ENCODE results near the gene OR2AE1. TPM values are rescaled to one million over a fixed set of nuclear protein-coding genes. Genes with fewer than 3 reads are reported as not detected.

Gene OR2AE1, protein sequence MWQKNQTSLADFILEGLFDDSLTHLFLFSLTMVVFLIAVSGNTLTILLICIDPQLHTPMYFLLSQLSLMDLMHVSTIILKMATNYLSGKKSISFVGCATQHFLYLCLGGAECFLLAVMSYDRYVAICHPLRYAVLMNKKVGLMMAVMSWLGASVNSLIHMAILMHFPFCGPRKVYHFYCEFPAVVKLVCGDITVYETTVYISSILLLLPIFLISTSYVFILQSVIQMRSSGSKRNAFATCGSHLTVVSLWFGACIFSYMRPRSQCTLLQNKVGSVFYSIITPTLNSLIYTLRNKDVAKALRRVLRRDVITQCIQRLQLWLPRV
- not detected in 5 replicates for total RNA-seq (2022; extraction: Qiagen RNA extraction)

DNA sequence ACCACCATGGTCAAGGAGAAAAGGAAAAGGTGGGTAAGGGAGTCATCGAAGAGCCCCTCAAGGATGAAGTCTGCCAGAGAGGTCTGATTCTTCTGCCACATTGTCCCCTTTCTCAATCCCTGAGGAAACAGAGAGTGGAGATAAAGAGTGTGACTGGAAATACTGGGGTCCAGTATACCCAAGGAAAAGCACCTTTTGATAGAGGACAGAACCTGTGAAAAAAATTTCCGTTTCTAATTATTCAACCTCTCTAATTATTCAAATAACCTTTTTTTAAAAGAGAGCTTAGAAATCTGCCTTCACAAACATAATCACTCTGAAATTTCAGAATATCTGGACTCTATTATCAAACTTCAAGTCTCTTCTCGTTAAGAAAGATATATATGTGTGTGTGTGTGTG is at the start of gene OR2AE1:
Gene OR2AE1 (minus strand): TSS at position 101 of the 400 bp plus-strand sequence. CDS start 0 bp downstream, at position 101.

DNA sequence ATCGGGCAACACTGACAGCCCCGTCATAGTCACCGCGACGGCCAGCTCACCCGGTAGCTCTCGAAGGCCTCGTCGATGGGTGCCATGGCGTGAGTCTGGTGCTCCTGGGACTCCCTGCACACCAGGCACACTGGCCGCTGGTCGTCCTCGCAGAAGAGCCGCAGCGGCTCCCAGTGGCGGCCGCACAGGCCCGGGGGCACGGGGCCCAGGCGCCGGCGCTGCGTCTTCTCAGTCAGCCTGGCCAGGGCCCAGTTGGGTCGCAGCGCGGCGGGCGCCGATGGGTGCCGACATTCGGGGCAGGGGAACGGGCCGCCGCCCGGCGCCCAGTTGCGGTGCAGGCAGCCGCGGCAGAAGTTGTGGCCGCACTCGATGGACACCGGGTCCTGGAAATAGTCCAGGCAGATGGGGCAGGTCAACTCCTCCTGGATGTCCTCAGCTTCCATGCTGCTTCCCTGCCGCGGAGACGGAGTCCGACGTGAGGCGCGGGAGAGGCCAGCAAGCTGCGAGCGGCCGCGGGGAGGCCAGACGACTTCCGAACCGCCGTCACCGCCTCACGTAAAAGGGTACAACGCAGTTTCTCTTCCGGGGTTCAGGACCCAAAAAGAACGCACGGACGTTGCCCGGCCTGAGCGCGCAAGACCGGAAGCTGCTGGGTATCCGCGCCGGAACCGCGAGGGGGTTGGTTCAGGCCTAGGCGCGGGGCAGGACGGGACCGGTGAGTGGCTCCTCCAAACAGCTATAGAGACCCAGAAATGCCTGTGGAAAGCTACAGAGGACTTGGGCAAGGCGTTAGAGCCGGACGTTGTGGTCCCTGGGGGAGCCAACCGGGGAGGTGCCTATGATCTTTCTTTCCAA is 42.4 kb upstream of the OR2AE1 start, which contains the start of gene TRIM4:
Gene TRIM4 (minus strand): TSS at position 572 of the 855 bp plus-strand sequence. CDS start 129 bp downstream, at position 443.

Other genes with a start within 250 kb of the OR2AE1 start
- gene CYP3A5, start 197.0 kb downstream of the OR2AE1 start, total RNA-seq (2022; extraction: Qiagen RNA extraction), result 1.3 to 1.8 TPM (median 1.4 TPM) in 5 replicates
- gene CYP3A7, start 141.8 kb downstream of the OR2AE1 start, total RNA-seq (2022; extraction: Qiagen RNA extraction), result not detected in 5 replicates
- 0.05 to 0.14 TPM (median 0.08 TPM) in 4 of 5 replicates, not detected in the other for gene CYP3A4, start 92.8 kb downstream of the OR2AE1 start, total RNA-seq (2022; extraction: Qiagen RNA extraction)
- gene CYP3A43, start 49.0 kb downstream of the OR2AE1 start, total RNA-seq (2022; extraction: Qiagen RNA extraction), result not detected in 5 replicates
- 24.5 to 26.8 TPM (median 25.8 TPM) in 5 replicates for gene TRIM4, start 42.5 kb upstream of the OR2AE1 start, total RNA-seq (2022; extraction: Qiagen RNA extraction)
- gene GJC3, start 52.6 kb upstream of the OR2AE1 start, total RNA-seq (2022; extraction: Qiagen RNA extraction), result 0.08 to 0.15 TPM (median 0.09 TPM) in 3 of 5 replicates, not detected in the others
- 0.21 to 0.22 TPM in 2 of 5 replicates, not detected in the others for gene AZGP1, start 99.0 kb upstream of the OR2AE1 start, total RNA-seq (2022; extraction: Qiagen RNA extraction)
- gene ZKSCAN1, start 138.6 kb upstream of the OR2AE1 start, total RNA-seq (2022; extraction: Qiagen RNA extraction), result 7.5 to 12.8 TPM (median 10.7 TPM) in 5 replicates
- gene ZSCAN21, start 172.7 kb upstream of the OR2AE1 start, total RNA-seq (2022; extraction: Qiagen RNA extraction), result 10.5 to 11.7 TPM (median 11.0 TPM) in 5 replicates
- 18.4 to 21.8 TPM (median 20.4 TPM) in 5 replicates for gene ZNF3, start 204.7 kb upstream of the OR2AE1 start, total RNA-seq (2022; extraction: Qiagen RNA extraction)
- 155 to 191 TPM (median 173 TPM) in 5 replicates for gene COPS6, start 211.9 kb upstream of the OR2AE1 start, total RNA-seq (2022; extraction: Qiagen RNA extraction)
- gene MCM7, start 224.4 kb upstream of the OR2AE1 start, total RNA-seq (2022; extraction: Qiagen RNA extraction), result 214 to 235 TPM (median 230 TPM) in 5 replicates
- gene AP4M1, start 224.6 kb upstream of the OR2AE1 start, total RNA-seq (2022; extraction: Qiagen RNA extraction), result 12.2 to 13.3 TPM (median 12.9 TPM) in 5 replicates
- 54.7 to 70.6 TPM (median 67.5 TPM) in 5 replicates for gene TAF6, start 242.3 kb upstream of the OR2AE1 start, total RNA-seq (2022; extraction: Qiagen RNA extraction)
- 8.1 to 10.4 TPM (median 9.5 TPM) in 5 replicates for gene CNPY4, start 242.6 kb upstream of the OR2AE1 start, total RNA-seq (2022; extraction: Qiagen RNA extraction)
- 1.8 to 2.7 TPM (median 2.5 TPM) in 5 replicates for gene MBLAC1, start 249.9 kb upstream of the OR2AE1 start, total RNA-seq (2022; extraction: Qiagen RNA extraction)

Measured in A549 treated with dexamethasone at 1 μM for 4 hours (cell line).